ENCODE measurements around the gene MSLN.

DNA sequence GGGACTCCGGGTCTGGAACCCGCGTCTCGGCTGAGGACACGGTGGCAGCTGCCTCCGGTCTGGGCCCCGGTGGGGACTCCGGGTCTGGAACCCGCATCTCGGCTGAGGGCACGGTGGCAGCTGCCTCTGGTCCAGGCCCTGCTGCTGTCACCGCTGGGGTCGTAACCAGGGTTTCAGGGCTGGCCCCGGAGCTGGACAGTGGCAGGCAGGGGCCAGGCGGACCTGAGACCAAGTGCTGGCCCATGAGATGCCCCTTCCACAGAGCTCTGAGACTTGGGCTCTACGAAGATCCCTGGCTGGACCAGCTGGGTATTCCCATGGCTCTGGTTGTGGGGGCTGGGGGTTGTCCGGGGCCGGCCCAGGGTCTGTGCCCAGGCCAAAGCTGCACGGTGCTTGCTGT, 23.9 kb downstream of the MSLN start:
- TF ChIP-seq POLR2A (IDR thresholded peaks at IDR 0.05; ENCODE audit: low read depth, low read length) (no peak), POLR2AphosphoS5 (IDR thresholded peaks at IDR 0.05; ENCODE audit: low read depth, low read length) (no peak), TAF1 (IDR thresholded peaks at IDR 0.05; ENCODE audit: borderline replicate concordance, low read depth, low read length) (no peak)

All from GM12892 (cell line).